HepG2 (cell line): ENCODE results near the gene CNNM2. TPM values are rescaled to one million over a fixed set of nuclear protein-coding genes. Genes with fewer than 3 reads are reported as not detected.

Experiments
- ATAC-seq: fragments of 200-7000 bp; cut with Tn5 transposase; 3 replicates; pipeline ENCODE4 v1.9.1; 2020; ENCODE audit warnings: mild to moderate bottlenecking, moderate library complexity
- BruUV-seq: library from RNA; stranded (reverse); fragments of 400-500 nt; replicated peaks from 2 replicates; lab custom pipeline; 2021; lab: Mats Ljungman, UMichigan
- CTCF ChIA-PET: fragments of 300-600 bp; formaldehyde crosslinking; extraction: SDS; loops from one replicate; lab custom pipeline; 2021; ENCODE audit warnings: low total read pairs, inconsistent platforms, low intra/inter-chr PET ratio; lab: Yijun Ruan, JAX
- POLR2A ChIA-PET: fragments of 350-600 bp; sonication (Branson Sonifier 250); formaldehyde crosslinking; loops from one replicate; lab custom pipeline; 2020; ENCODE audit warnings: antibody characterized with exemption, inconsistent platforms; lab: Yijun Ruan, JAX
- DNase-seq: peaks from one replicate; pipeline ENCODE4 v3.0.0-alpha.2; 2015; ENCODE audit warnings: low spot score
- FAIRE-seq: peaks from 3 replicates; lab custom pipeline; 2011; peaks lifted over from hg19 to GRCh38; lab: Jason Lieb, UNC
- H2AFZ ChIP-seq: one replicate; pipeline ENCODE4 v1.6.1; 2011; ENCODE audit warnings: low read length, inconsistent platforms
- H3K27ac ChIP-seq: fragments of 300-600 bp; 3 replicates; pipeline ENCODE4 v1.8.0; 2011; ENCODE audit warnings: mixed run types, mild to moderate bottlenecking, mixed read lengths, low read length, inconsistent platforms; ENCODE audit not compliant: insufficient read depth; ENCODE audit errors: extremely low read length
- H3K27me3 ChIP-seq, 2 experiments: fragments of 200-600 bp in 1 of 2; 2 replicates in 1 of 2; 3 replicates in 1 of 2; pipeline versions ENCODE4 v1.6.0 to v1.8.0; 2011; ENCODE audit warnings: low read length in 2 of 2, mild to moderate bottlenecking in 2 of 2, moderate library complexity in 2 of 2, inconsistent platforms in 1 of 2; ENCODE audit not compliant: insufficient read depth in 2 of 2, control insufficient read depth in 1 of 2
- H3K36me3 ChIP-seq, 2 experiments: fragments of 200-600 bp in 1 of 2; replicated peaks in 1 of 2; 2 replicates in 1 of 2; 3 replicates in 1 of 2; pipeline versions ENCODE4 v1.5.1 to v1.8.0; 2011; ENCODE audit warnings: low read length in 2 of 2, inconsistent platforms in 1 of 2; ENCODE audit not compliant: insufficient read depth in 2 of 2, control insufficient read depth in 1 of 2
- H3K4me1 ChIP-seq: 2 replicates; pipeline ENCODE4 v1.5.1; 2012; ENCODE audit warnings: low read length, inconsistent platforms; ENCODE audit not compliant: insufficient read depth
- H3K4me2 ChIP-seq: 2 replicates; pipeline ENCODE4 v1.6.0; 2011; ENCODE audit warnings: low read depth, low read length, inconsistent platforms
- H3K4me3 ChIP-seq, 3 experiments: fragments of 200-600 bp in 1 of 3; sonication (generic), shearing (Covaris generic) in 1 of 3; replicated peaks in 1 of 3; 2 replicates each; pipeline ENCODE4 v1.5.1; 2011 to 2016; ENCODE audit warnings: low read length in 3 of 3, inconsistent platforms in 2 of 3, low read depth in 2 of 3, mild to moderate bottlenecking in 2 of 3, control low read depth in 1 of 3, mixed read lengths in 1 of 3; ENCODE audit not compliant: insufficient read depth in 1 of 3
- H3K79me2 ChIP-seq: one replicate; pipeline ENCODE4 v1.6.1; 2011; ENCODE audit warnings: low read length, inconsistent platforms; ENCODE audit not compliant: insufficient read depth
- H3K9ac ChIP-seq: 2 replicates; pipeline ENCODE4 v1.6.0; 2011; ENCODE audit warnings: mild to moderate bottlenecking, low read depth, low read length, inconsistent platforms; ENCODE audit not compliant: insufficient read depth
- H3K9me3 ChIP-seq: 2 replicates; pipeline ENCODE4 v1.5.1; 2012; ENCODE audit warnings: mild to moderate bottlenecking, low read length
- H4K20me1 ChIP-seq: 2 replicates; pipeline ENCODE4 v1.6.0; 2011; ENCODE audit warnings: inconsistent platforms, mild to moderate bottlenecking, low read length, moderate library complexity; ENCODE audit not compliant: insufficient read depth
- CBX1 ChIP-seq: IDR thresholded peaks from one replicate; pipeline ENCODE4 v1.6.1; 2016; ENCODE audit warnings: antibody characterized with exemption, low read depth
- EHMT2 ChIP-seq: fragments of 200-600 bp; sonication (generic); IDR thresholded peaks from 2 replicates; pipeline ENCODE4 v1.7.0; 2017; ENCODE audit warnings: antibody characterized with exemption, low read depth, low read length, borderline replicate concordance
- GRHL1 ChIP-seq: sonication (generic); formaldehyde crosslinking; conservative IDR thresholded peaks from 2 replicates; pipeline ENCODE4 v1.8.0; 2022; ENCODE audit warnings: missing genetic modification reagents
- HNF1B ChIP-seq: sonication (generic); formaldehyde crosslinking; IDR thresholded peaks from 2 replicates; pipeline ENCODE4 v1.5.1; 2020; ENCODE audit warnings: mild to moderate bottlenecking, moderate library complexity, missing genetic modification reagents
- PRDM10 ChIP-seq: sonication (generic); formaldehyde crosslinking; IDR thresholded peaks from 2 replicates; pipeline ENCODE4 v1.4.0; 2020; ENCODE audit warnings: low read depth, missing genetic modification reagents
- SALL2 ChIP-seq: sonication (generic); formaldehyde crosslinking; IDR thresholded peaks from 2 replicates; pipeline ENCODE4 v1.8.1; 2023; ENCODE audit warnings: mild to moderate bottlenecking, missing genetic modification reagents, inconsistent platforms
- TFAP4 ChIP-seq: sonication (generic); IDR thresholded peaks from 2 replicates; pipeline ENCODE4 v1.6.1; 2016; ENCODE audit warnings: low read depth, borderline replicate concordance
- TFDP2 ChIP-seq: sonication (generic); formaldehyde crosslinking; IDR thresholded peaks from 2 replicates; pipeline ENCODE4 v1.4.0; 2020; ENCODE audit warnings: missing genetic modification reagents
- THYN1 ChIP-seq: sonication (generic); formaldehyde crosslinking; IDR thresholded peaks from 2 replicates; pipeline ENCODE4 v1.8.1; 2023; ENCODE audit warnings: low read depth, mild to moderate bottlenecking, moderate library complexity, missing genetic modification reagents, borderline replicate concordance
- ZNF224 ChIP-seq: sonication (generic); formaldehyde crosslinking; IDR thresholded peaks from 2 replicates; pipeline ENCODE4 v1.5.0; 2020; ENCODE audit warnings: mild to moderate bottlenecking, missing genetic modification reagents
- ZNF547 ChIP-seq: sonication (generic); formaldehyde crosslinking; IDR thresholded peaks from 2 replicates; pipeline ENCODE4 v1.5.1; 2020; ENCODE audit warnings: mild to moderate bottlenecking, missing genetic modification reagents
- ZNF709 ChIP-seq: sonication (generic); formaldehyde crosslinking; IDR thresholded peaks from 2 replicates; pipeline ENCODE4 v1.5.0; 2020; ENCODE audit warnings: mild to moderate bottlenecking, missing genetic modification reagents
- in situ Hi-C: cut with HindIII; loops from 2 replicates; pipeline ENCODE4 v1.10.0; 2017; ENCODE audit warnings: low pct_unique_long_range_greater_than_20kb; ENCODE audit not compliant: extremely low pct_ligation_motif_present
- intact Hi-C: fragments of 100-400 bp; cut with micrococcal nuclease; formaldehyde crosslinking; loops from one replicate; pipeline ENCODE4 v1.10.0; 2022; ENCODE audit not compliant: unreplicated experiment
- polyA plus RNA-seq, 8 experiments: library from polyadenylated mRNA; depleted of rRNA in 3 of 8; stranded (reverse) in 7 of 8; unstranded in 1 of 8; fragments of >200 nt; fragmentation: Illumina TruSeq in 4 of 8; extraction: Trizol in 4 of 8; gene quantifications; 2 replicates each; pipeline versions ENCODE4 v1.2.1 to v1.2.3, GENCODE V29; 2011 to 2016; ENCODE audit warnings: low read depth in 4 of 8, missing spikeins in 1 of 8, mixed read lengths in 1 of 8; ENCODE audit not compliant: insufficient read depth in 1 of 8
- total RNA-seq, 5 experiments: library from RNA; depleted of rRNA; stranded (reverse); fragments of >200 nt; fragmentation: Illumina TruSeq; extraction: Trizol; gene quantifications; 2 replicates each; pipeline ENCODE4 v1.2.3, GENCODE V29; 2016; ENCODE audit warnings: low read depth in 1 of 5

CNNM2 gene
- total and polyA plus RNA-seq, 2 of the 13 experiments (the other 11 are each of a cell fraction or from before 2014, with no cell fraction given) = 7.1 to 9.0 TPM

GRCh38 chr10:102904346-102904745 lies 13.7 kb upstream of the CNNM2 start:
- no TSS peak for BruUV-seq
- Histone ChIP-seq H3K9me3 (no peaks in the 10 kb centered on the region), H3K4me3 (no peak overlapping the region), H3K4me1 (peaks cover 9% of the 10 kb centered on the region), H4K20me1 (no peaks in the 10 kb centered on the region), H3K36me3 (0 out of 5 replicates have a peak, but pooled peaks cover 0 to 2% of the 10 kb centered on the region in 2 experiments), H3K9ac (no peak overlapping the region), H3K79me2 (no peaks in the 10 kb centered on the region), H3K27ac (no peak overlapping the region), H2AFZ (no peak overlapping the region), H3K27me3 (no peaks in the 10 kb centered on the region), H3K4me2 (no peak overlapping the region)
- ChIA-PET CTCF (interaction anchor here (0.8 kb wide), 1 partner anchor 69 kb away, joined by 3 read pairs; no protein-coding TSS in a partner anchor), POLR2A (interaction anchor here (0.6 kb wide), 1 partner anchor 232 kb away, joined by 3 read pairs; no protein-coding TSS in a partner anchor)
- DNase-seq (no peak), FAIRE-seq (no peak), ATAC-seq (no peak)
- intact Hi-C loops = no loop called here
- in situ Hi-C loops = loop anchor here (10.0 kb wide), 1 partner anchor 180 kb away; no protein-coding TSS in a partner anchor
- TF ChIP-seq GRHL1 (CRISPR knock-in tag) (no peak), SALL2 (CRISPR knock-in tag) (no peak), TFDP2 (CRISPR knock-in tag) (no peak), ZNF547 (CRISPR knock-in tag) (no peak), HNF1B (CRISPR knock-in tag) (no peak), TFAP4 (no peak), ZNF709 (CRISPR knock-in tag) (no peak), THYN1 (CRISPR knock-in tag) (no peak), CBX1 (no peak), PRDM10 (CRISPR knock-in tag) (no peak), ZNF224 (no peak), EHMT2 (no peak)
